SU-DHL-6 (cell line): ENCODE data around the gene NCKAP5.

Experiments used
- H2AFZ ChIP-seq: fragments of 200-600 bp; sonication (generic); 2 replicates; pipeline ENCODE4 v1.6.1; 2014; ENCODE audit warnings: low read depth, mild to moderate bottlenecking, moderate library complexity, mixed read lengths, antibody characterized with exemption, low read length; ENCODE audit not compliant: severe bottlenecking
- H3F3A ChIP-seq: fragments of 200-600 bp; shearing (Covaris generic); 2 replicates; pipeline ENCODE4 v1.6.0; 2016; ENCODE audit warnings: antibody characterized with exemption, mild to moderate bottlenecking; ENCODE audit not compliant: insufficient read depth
- H3K27ac ChIP-seq: fragments of 200-600 bp; sonication (generic); 2 replicates; pipeline ENCODE4 v1.5.1; 2016; ENCODE audit warnings: low read depth, mild to moderate bottlenecking, low read length, moderate library complexity, mixed read lengths
- H3K27me3 ChIP-seq: fragments of 200-600 bp; sonication (generic), shearing (Covaris generic); 2 replicates; pipeline ENCODE4 v1.6.0; 2014; ENCODE audit warnings: mild to moderate bottlenecking, low read length
- H3K36me3 ChIP-seq: fragments of 200-600 bp; sonication (generic); 2 replicates; pipeline ENCODE4 v1.6.1; 2014; ENCODE audit warnings: mild to moderate bottlenecking, low read length, mixed read lengths
- H3K4me2 ChIP-seq: fragments of 300-600, 200-600 bp; shearing (Covaris generic), sonication (generic); 2 replicates; pipeline ENCODE4 v1.6.0; 2014; ENCODE audit warnings: low read length, low read depth, mild to moderate bottlenecking; ENCODE audit not compliant: poor library complexity, severe bottlenecking
- H3K4me3 ChIP-seq: fragments of 200-600 bp; sonication (generic); 2 replicates; pipeline ENCODE4 v1.5.1; 2014; ENCODE audit warnings: antibody characterized with exemption, low read length, mild to moderate bottlenecking, mixed read lengths; ENCODE audit not compliant: insufficient read depth, poor library complexity, severe bottlenecking
- H3K79me2 ChIP-seq: fragments of 200-600 bp; sonication (generic); 2 replicates; pipeline ENCODE4 v1.6.1; 2014; ENCODE audit warnings: mild to moderate bottlenecking, low read length, moderate library complexity; ENCODE audit not compliant: insufficient read depth
- H3K9ac ChIP-seq: fragments of 200-600 bp; sonication (generic); 2 replicates; pipeline ENCODE4 v1.7.0; 2014; ENCODE audit warnings: mild to moderate bottlenecking, low read length
- H3K9me2 ChIP-seq: fragments of 200-600 bp; sonication (generic); replicated peaks from 2 replicates; pipeline ENCODE4 v1.6.1; 2014; ENCODE audit warnings: low read length; ENCODE audit not compliant: insufficient read depth
- H3K9me3 ChIP-seq: fragments of 200-600 bp; sonication (generic); 2 replicates; pipeline ENCODE4 v1.6.1; 2014; ENCODE audit warnings: low read length, mixed read lengths; ENCODE audit not compliant: insufficient read depth
- H4K20me1 ChIP-seq: fragments of 200-600 bp; sonication (generic); 2 replicates; pipeline ENCODE4 v1.6.1; 2014; ENCODE audit warnings: low read depth, mild to moderate bottlenecking, antibody characterized with exemption, low read length, moderate library complexity, mixed read lengths
- EZH2phosphoT487 ChIP-seq: fragments of 200-600 bp; sonication (generic), shearing (Covaris generic); conservative IDR thresholded peaks from 2 replicates; pipeline ENCODE4 v1.6.1; 2018; ENCODE audit warnings: mild to moderate bottlenecking, antibody characterized with exemption, low read length, moderate library complexity, mixed read lengths
- TF ChIP-seq, protein P1 (sequence below): fragments of 200-600 bp; sonication (generic); IDR thresholded peaks from one replicate; pipeline ENCODE4 v1.5.1; 2017; ENCODE audit warnings: antibody characterized with exemption, mild to moderate bottlenecking, low read length, moderate library complexity; ENCODE audit not compliant: insufficient read depth, poor library complexity, severe bottlenecking

NCKAP5 gene

DNA sequence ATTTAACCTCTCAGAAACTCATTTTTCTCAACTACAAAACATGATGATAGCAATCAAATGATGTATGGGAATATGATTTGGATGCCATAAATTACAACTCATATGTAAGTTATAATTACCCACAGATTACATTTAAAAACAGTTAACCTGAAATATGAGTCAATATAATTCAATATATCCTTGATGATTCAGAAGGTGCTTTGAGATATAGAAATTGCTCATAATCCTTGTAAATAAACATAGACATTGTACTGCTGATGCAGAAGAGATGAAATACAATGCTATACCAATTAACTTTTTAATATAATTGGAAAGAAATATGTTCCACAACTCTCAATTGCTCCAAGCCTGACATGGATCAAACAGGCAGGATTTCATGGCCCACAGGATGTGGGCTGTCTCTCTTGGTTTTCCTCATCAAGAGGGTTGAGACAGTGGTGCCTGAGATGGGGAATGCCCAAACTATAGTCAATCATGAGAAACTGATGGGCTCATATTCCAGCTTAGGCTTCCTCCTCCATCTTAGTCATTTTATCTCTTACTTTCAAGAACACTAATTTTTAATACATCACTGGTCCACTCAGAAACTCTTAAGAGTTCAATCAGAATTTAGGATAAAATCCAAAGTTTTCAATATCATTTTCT lies 49.4 kb downstream of the NCKAP5 start:
- Histone ChIP-seq H3K27ac (no peak overlapping the region), H3K79me2 (no peaks in the 10 kb centered on the region), H2AFZ (no peak overlapping the region), H3K9me3 (no peaks in the 10 kb centered on the region), H3K36me3 (no peaks in the 10 kb centered on the region), H3F3A (no peaks in the 10 kb centered on the region), H3K9ac (no peak overlapping the region), H3K4me2 (no peak overlapping the region), H3K9me2 (no peaks in the 10 kb centered on the region), H3K4me3 (no peak overlapping the region), H4K20me1 (no peaks in the 10 kb centered on the region), H3K27me3 (no peaks in the 10 kb centered on the region)
- no peak for TF ChIP-seq EZH2phosphoT487
- TF ChIP-seq, protein P1, sequence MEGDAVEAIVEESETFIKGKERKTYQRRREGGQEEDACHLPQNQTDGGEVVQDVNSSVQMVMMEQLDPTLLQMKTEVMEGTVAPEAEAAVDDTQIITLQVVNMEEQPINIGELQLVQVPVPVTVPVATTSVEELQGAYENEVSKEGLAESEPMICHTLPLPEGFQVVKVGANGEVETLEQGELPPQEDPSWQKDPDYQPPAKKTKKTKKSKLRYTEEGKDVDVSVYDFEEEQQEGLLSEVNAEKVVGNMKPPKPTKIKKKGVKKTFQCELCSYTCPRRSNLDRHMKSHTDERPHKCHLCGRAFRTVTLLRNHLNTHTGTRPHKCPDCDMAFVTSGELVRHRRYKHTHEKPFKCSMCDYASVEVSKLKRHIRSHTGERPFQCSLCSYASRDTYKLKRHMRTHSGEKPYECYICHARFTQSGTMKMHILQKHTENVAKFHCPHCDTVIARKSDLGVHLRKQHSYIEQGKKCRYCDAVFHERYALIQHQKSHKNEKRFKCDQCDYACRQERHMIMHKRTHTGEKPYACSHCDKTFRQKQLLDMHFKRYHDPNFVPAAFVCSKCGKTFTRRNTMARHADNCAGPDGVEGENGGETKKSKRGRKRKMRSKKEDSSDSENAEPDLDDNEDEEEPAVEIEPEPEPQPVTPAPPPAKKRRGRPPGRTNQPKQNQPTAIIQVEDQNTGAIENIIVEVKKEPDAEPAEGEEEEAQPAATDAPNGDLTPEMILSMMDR = no peak

DNA sequence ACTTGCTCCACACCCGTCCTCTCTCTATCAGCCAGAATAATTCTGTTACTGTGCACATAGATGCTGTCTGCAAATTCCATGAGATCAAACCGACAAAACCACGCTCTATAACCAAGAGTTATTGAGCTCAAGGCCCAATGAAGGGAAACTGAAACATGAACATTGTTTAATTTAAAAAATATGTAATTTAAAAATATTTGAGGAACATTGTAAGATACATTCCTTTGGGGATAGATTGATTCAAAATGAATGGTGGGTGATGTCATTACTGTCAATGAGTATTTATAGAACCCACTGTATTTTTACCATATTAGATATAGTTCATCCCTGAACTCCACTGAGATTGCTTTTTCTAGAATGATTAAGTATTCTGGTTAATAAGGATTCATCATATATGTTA lies 50.4 kb downstream of the NCKAP5 start:
- TF ChIP-seq, protein P1 = no peak
- no peak for TF ChIP-seq EZH2phosphoT487
- Histone ChIP-seq H3K9me2 (no peaks in the 10 kb centered on the region), H3K79me2 (no peaks in the 10 kb centered on the region), H2AFZ (no peak overlapping the region), H3K4me3 (no peak overlapping the region), H3F3A (no peaks in the 10 kb centered on the region), H3K27me3 (no peaks in the 10 kb centered on the region), H3K27ac (no peak overlapping the region), H3K4me2 (no peak overlapping the region), H3K36me3 (no peaks in the 10 kb centered on the region), H4K20me1 (no peaks in the 10 kb centered on the region), H3K9ac (no peak overlapping the region), H3K9me3 (no peaks in the 10 kb centered on the region)

DNA sequence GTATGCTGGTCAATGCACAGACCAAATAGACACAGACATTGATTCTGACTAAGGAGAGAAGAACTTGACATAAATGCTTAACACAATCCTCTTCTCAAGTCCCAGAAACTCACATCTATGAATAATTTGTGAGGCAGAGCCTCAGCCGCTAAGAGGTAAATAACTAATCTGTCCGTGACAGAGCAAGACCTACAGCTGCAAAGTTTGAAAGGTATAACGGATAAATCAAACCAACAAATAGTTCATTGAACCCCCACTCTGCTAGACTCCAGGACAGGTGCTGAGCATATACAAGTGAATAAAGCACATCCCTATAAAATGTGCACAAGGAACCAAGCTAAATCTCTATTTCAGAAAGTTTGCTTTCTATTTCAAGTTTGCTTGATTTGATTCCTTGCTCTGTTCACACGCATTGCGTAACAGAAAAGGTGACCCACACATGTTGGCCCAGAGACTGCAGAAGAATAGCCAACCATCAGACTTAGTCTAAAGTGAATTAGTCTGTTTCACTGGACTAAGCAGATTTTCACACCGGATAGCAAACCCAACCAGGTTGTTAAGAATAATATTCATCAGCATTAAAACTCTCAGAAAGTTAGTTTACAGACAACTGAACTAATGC lies 51.7 kb downstream of the NCKAP5 start:
- H3K9me3 ChIP-seq = no peaks in the 10 kb centered on the region
- H3F3A ChIP-seq = no peaks in the 10 kb centered on the region
- no peak overlapping the region for H3K4me2 ChIP-seq
- no peak overlapping the region for H2AFZ ChIP-seq
- TF ChIP-seq EZH2phosphoT487 = no peak
- TF ChIP-seq, protein P1 = no peak
- H3K4me3 ChIP-seq = no peak overlapping the region
- H3K36me3 ChIP-seq = no peaks in the 10 kb centered on the region
- H4K20me1 ChIP-seq = no peaks in the 10 kb centered on the region
- H3K27ac ChIP-seq = no peak overlapping the region
- no peaks in the 10 kb centered on the region for H3K27me3 ChIP-seq
- no peaks in the 10 kb centered on the region for H3K79me2 ChIP-seq
- no peaks in the 10 kb centered on the region for H3K9me2 ChIP-seq
- no peak overlapping the region for H3K9ac ChIP-seq
